HCT116 (cell line): Measurements from ENCODE around the gene GRIK3. TPM values are rescaled to one million over a fixed set of nuclear protein-coding genes. Genes with fewer than 3 reads are reported as not detected.

Source experiments
- ATAC-seq: fragments of 200-7000 bp; cut with Tn5 transposase; 2 replicates; pipeline ENCODE4 v1.9.1; 2020; ENCODE audit warnings: mild to moderate bottlenecking, moderate library complexity
- BruUV-seq: library from RNA; stranded (reverse); fragments of 400-500 nt; replicated peaks from 2 replicates; lab custom pipeline; 2021; lab: Mats Ljungman, UMichigan
- CTCF ChIA-PET: fragments of 300-600 bp; sonication (Branson Sonifier 250); formaldehyde crosslinking; loops from one replicate; lab custom pipeline; 2021; ENCODE audit warnings: antibody characterized with exemption; lab: Charles Lee
- POLR2A ChIA-PET: fragments of 300-600, 350-600 bp; sonication (Branson Sonifier 250); formaldehyde crosslinking; loops from one replicate; lab custom pipeline; 2021; ENCODE audit warnings: antibody characterized with exemption; lab: Charles Lee
- RAD21 ChIA-PET, 2 experiments: fragments of 300-600 bp; sonication (Branson Sonifier 250); formaldehyde crosslinking; loops; one replicate each; lab custom pipeline; 2023; ENCODE audit warnings: low total read pairs in 2 of 2; ENCODE audit not compliant: uncharacterized antibody in 2 of 2, unreplicated experiment in 2 of 2, low non-redundant PET in 1 of 2; lab: Charles Lee
- DNase-seq: peaks from one replicate; pipeline ENCODE4 v3.0.0-alpha.2; 2010; ENCODE audit warnings: low read depth, low spot score
- H2AFZ ChIP-seq: fragments of 200-600 bp; shearing (Covaris generic), sonication (generic); 2 replicates; pipeline ENCODE4 v1.6.1; 2017; ENCODE audit warnings: low read depth, mixed run types, mixed read lengths, antibody characterized with exemption, low read length; ENCODE audit not compliant: poor library complexity, severe bottlenecking
- H3K27ac ChIP-seq: 2 replicates; pipeline ENCODE4 v1.5.1; 2012; ENCODE audit warnings: low read depth, low read length
- H3K27me3 ChIP-seq: fragments of 200-600 bp; sonication (generic); 2 replicates; pipeline ENCODE4 v1.6.1; 2016; ENCODE audit warnings: mixed run types, low read length, mixed read lengths; ENCODE audit not compliant: insufficient read depth
- H3K36me3 ChIP-seq, 2 experiments: fragments of 200-500 bp in 1 of 2; fragments of 200-600 bp in 1 of 2; sonication (Bioruptor generic) in 1 of 2; sonication (generic) in 1 of 2; 2 replicates each; pipeline versions ENCODE4 v1.5.1 to v1.6.1; 2014 to 2016; ENCODE audit warnings: low read length in 2 of 2, inconsistent platforms in 1 of 2, mixed read lengths in 1 of 2, mixed run types in 1 of 2; ENCODE audit not compliant: insufficient read depth in 2 of 2, control insufficient read depth in 1 of 2
- H3K4me1 ChIP-seq, 2 experiments: fragments of 200-600 bp in 1 of 2; sonication (generic) in 1 of 2; 2 replicates each; pipeline versions ENCODE4 v1.5.1 to v1.6.1; 2012 to 2017; ENCODE audit warnings: low read length in 2 of 2, inconsistent platforms in 1 of 2, mild to moderate bottlenecking in 1 of 2, mixed read lengths in 1 of 2, mixed run types in 1 of 2, moderate library complexity in 1 of 2; ENCODE audit not compliant: insufficient read depth in 2 of 2, control insufficient read depth in 1 of 2
- H3K4me2 ChIP-seq: fragments of 200-600 bp; sonication (generic); 2 replicates; pipeline ENCODE4 v1.6.1; 2017; ENCODE audit warnings: mixed run types, low read length, mixed read lengths
- H3K4me3 ChIP-seq, 2 experiments: fragments of 200-600 bp in 1 of 2; sonication (generic) in 1 of 2; replicated peaks in 1 of 2; 2 replicates each; pipeline ENCODE4 v1.5.1; 2011 to 2016; ENCODE audit warnings: low read length in 2 of 2, control low read depth in 1 of 2, low read depth in 1 of 2, mild to moderate bottlenecking in 1 of 2, mixed read lengths in 1 of 2, mixed run types in 1 of 2
- H3K79me2 ChIP-seq: fragments of 200-600 bp; sonication (generic); 2 replicates; pipeline ENCODE4 v1.6.1; 2017; ENCODE audit warnings: mild to moderate bottlenecking, mixed run types, low read length, moderate library complexity, mixed read lengths; ENCODE audit not compliant: insufficient read depth
- H3K9ac ChIP-seq: fragments of 200-600 bp; sonication (generic); 2 replicates; pipeline ENCODE4 v1.6.1; 2016; ENCODE audit warnings: low read length, mixed read lengths
- H3K9me2 ChIP-seq: fragments of 200-600 bp; sonication (generic), shearing (Covaris generic); 2 replicates; pipeline ENCODE4 v1.6.1; 2017; ENCODE audit warnings: mixed run types, mild to moderate bottlenecking, moderate library complexity; ENCODE audit not compliant: insufficient read depth
- H3K9me3 ChIP-seq, 2 experiments: fragments of 200-500 bp in 1 of 2; fragments of 200-600 bp in 1 of 2; sonication (Bioruptor generic) in 1 of 2; sonication (generic) in 1 of 2; 2 replicates each; pipeline ENCODE4 v1.6.1; 2014 to 2017; ENCODE audit warnings: low read length in 2 of 2, mixed read lengths in 2 of 2, inconsistent platforms in 1 of 2, low read depth in 1 of 2, mild to moderate bottlenecking in 1 of 2, mixed run types in 1 of 2, moderate library complexity in 1 of 2; ENCODE audit not compliant: control insufficient read depth in 1 of 2, insufficient read depth in 1 of 2
- H4K20me1 ChIP-seq: fragments of 200-600 bp; sonication (generic), shearing (Covaris generic); 2 replicates; pipeline ENCODE4 v1.6.1; 2017; ENCODE audit warnings: mixed run types, mild to moderate bottlenecking, moderate library complexity; ENCODE audit not compliant: insufficient read depth
- CBX3 ChIP-seq: IDR thresholded peaks from 2 replicates; pipeline ENCODE4 v1.6.1; 2012; ENCODE audit warnings: low read depth
- CEBPB ChIP-seq: IDR thresholded peaks from 2 replicates; pipeline ENCODE4 v1.6.1; 2012; ENCODE audit warnings: low read depth
- EGR1 ChIP-seq: IDR thresholded peaks from 2 replicates; pipeline ENCODE4 v1.6.1; 2012; ENCODE audit warnings: low read depth
- ELF1 ChIP-seq: IDR thresholded peaks from 2 replicates; pipeline ENCODE4 v1.6.1; 2012; ENCODE audit warnings: low read depth, borderline replicate concordance
- EZH2 ChIP-seq: fragments of 200-600 bp; sonication (generic); IDR thresholded peaks from 2 replicates; pipeline ENCODE4 v1.6.1; 2017; ENCODE audit warnings: antibody characterized with exemption, mixed run types
- FOSL1 ChIP-seq: IDR thresholded peaks from 2 replicates; pipeline ENCODE4 v1.6.1; 2012; ENCODE audit warnings: low read depth
- JUND ChIP-seq: IDR thresholded peaks from 2 replicates; pipeline ENCODE4 v1.6.1; 2012
- MAX ChIP-seq: IDR thresholded peaks from 2 replicates; pipeline ENCODE4 v1.6.1; 2012
- POLR2A ChIP-seq: IDR thresholded peaks from 2 replicates; pipeline ENCODE4 v1.7.0; 2011; ENCODE audit warnings: borderline replicate concordance; ENCODE audit not compliant: insufficient read depth, insufficient read length; ENCODE audit errors: extremely low read depth
- POLR2AphosphoS5 ChIP-seq: IDR thresholded peaks from 2 replicates; pipeline ENCODE4 v1.6.1; 2011; ENCODE audit warnings: mild to moderate bottlenecking, low read depth, low read length, moderate library complexity
- REST ChIP-seq: IDR thresholded peaks from 2 replicates; pipeline ENCODE4 v1.6.1; 2012; ENCODE audit warnings: low read depth
- SIN3A ChIP-seq: IDR thresholded peaks from 2 replicates; pipeline ENCODE4 v1.6.1; 2012; ENCODE audit warnings: low read depth
- SP1 ChIP-seq: IDR thresholded peaks from 2 replicates; pipeline ENCODE4 v1.6.1; 2012; ENCODE audit warnings: low read depth
- TCF7L2 ChIP-seq: IDR thresholded peaks from 2 replicates; pipeline ENCODE4 v1.7.0; 2011; ENCODE audit warnings: borderline replicate concordance, inconsistent platforms; ENCODE audit not compliant: insufficient read depth, insufficient read length; ENCODE audit errors: extremely low read depth
- YY1 ChIP-seq: IDR thresholded peaks from 2 replicates; pipeline ENCODE4 v1.6.1; 2011; ENCODE audit warnings: low read length, low read depth, moderate library complexity, mild to moderate bottlenecking; ENCODE audit not compliant: insufficient replicate concordance; ENCODE audit errors: extremely low read depth
- ZFX ChIP-seq: fragments of 450-650 bp; IDR thresholded peaks from 2 replicates; pipeline ENCODE4 v1.6.1; 2017
- ZNF274 ChIP-seq: fragments of 200-500 bp; sonication (Bioruptor generic); IDR thresholded peaks from 2 replicates; pipeline ENCODE4 v1.6.1; 2014; ENCODE audit warnings: mild to moderate bottlenecking, low read depth, low read length, inconsistent platforms
- intact Hi-C: fragments of 100-400 bp; cut with micrococcal nuclease; formaldehyde crosslinking; loops from 2 replicates; pipeline ENCODE4 v1.10.0; 2022
- total RNA-seq: library from RNA; stranded (reverse); gene quantifications from one replicate; pipeline ENCODE4 v1.2.1, GENCODE V29; 2021; ENCODE audit not compliant: unreplicated experiment
- TF ChIP-seq, protein P1 (sequence below), 3 experiments: fragments of 200-600 bp in 1 of 3; sonication (generic) in 1 of 3; IDR thresholded peaks in 2 of 3; conservative IDR thresholded peaks in 1 of 3; 2 replicates each; pipeline ENCODE4 v1.5.1; 2012 to 2017; ENCODE audit warnings: low read depth in 2 of 3, low read length in 2 of 3, antibody characterized with exemption in 1 of 3, borderline replicate concordance in 1 of 3, control low read depth in 1 of 3, mild to moderate bottlenecking in 1 of 3, mixed read lengths in 1 of 3, mixed run types in 1 of 3, moderate library complexity in 1 of 3; ENCODE audit not compliant: insufficient read depth in 1 of 3
- TF ChIP-seq, protein P2 (sequence below): IDR thresholded peaks from 2 replicates; pipeline ENCODE4 v1.6.1; 2011; ENCODE audit warnings: mild to moderate bottlenecking, low read length, moderate library complexity; ENCODE audit not compliant: insufficient replicate concordance; ENCODE audit errors: extremely low read depth
- TF ChIP-seq, protein P3 (sequence below): IDR thresholded peaks from 2 replicates; pipeline ENCODE4 v1.6.1; 2012

The GRIK3 gene
- total RNA-seq, 1 experiment from 2014 or later = not detected

- H3K79me2 ChIP-seq = no peaks in the 10 kb centered on the region
- TF ChIP-seq FOSL1 = no peak
- TF ChIP-seq MAX = no peak
- TF ChIP-seq POLR2AphosphoS5 = no peak
- TF ChIP-seq CBX3 = no peak
- no peak for TF ChIP-seq CEBPB
- TF ChIP-seq EGR1 = no peak
- no peak for TF ChIP-seq POLR2A
- TF ChIP-seq YY1 = no peak
- TF ChIP-seq ZNF274 = no peak
- TF ChIP-seq, protein P1, sequence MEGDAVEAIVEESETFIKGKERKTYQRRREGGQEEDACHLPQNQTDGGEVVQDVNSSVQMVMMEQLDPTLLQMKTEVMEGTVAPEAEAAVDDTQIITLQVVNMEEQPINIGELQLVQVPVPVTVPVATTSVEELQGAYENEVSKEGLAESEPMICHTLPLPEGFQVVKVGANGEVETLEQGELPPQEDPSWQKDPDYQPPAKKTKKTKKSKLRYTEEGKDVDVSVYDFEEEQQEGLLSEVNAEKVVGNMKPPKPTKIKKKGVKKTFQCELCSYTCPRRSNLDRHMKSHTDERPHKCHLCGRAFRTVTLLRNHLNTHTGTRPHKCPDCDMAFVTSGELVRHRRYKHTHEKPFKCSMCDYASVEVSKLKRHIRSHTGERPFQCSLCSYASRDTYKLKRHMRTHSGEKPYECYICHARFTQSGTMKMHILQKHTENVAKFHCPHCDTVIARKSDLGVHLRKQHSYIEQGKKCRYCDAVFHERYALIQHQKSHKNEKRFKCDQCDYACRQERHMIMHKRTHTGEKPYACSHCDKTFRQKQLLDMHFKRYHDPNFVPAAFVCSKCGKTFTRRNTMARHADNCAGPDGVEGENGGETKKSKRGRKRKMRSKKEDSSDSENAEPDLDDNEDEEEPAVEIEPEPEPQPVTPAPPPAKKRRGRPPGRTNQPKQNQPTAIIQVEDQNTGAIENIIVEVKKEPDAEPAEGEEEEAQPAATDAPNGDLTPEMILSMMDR (IDR thresholded peaks at IDR 0.05 in 2 of 3, conservative IDR thresholded peaks at IDR 0.05 in 1 of 3; ENCODE audit: borderline replicate concordance in 1 of 3, insufficient read depth in 1 of 3, low read depth in 2 of 3, low read length in 2 of 3) = no peak
- TF ChIP-seq JUND = no peak
- no peak for TF ChIP-seq ZFX
- TF ChIP-seq REST = no peak
- no peak for TF ChIP-seq EZH2
- TF ChIP-seq TCF7L2 = no peak
- TF ChIP-seq ELF1 = no peak
- TF ChIP-seq, protein P2, sequence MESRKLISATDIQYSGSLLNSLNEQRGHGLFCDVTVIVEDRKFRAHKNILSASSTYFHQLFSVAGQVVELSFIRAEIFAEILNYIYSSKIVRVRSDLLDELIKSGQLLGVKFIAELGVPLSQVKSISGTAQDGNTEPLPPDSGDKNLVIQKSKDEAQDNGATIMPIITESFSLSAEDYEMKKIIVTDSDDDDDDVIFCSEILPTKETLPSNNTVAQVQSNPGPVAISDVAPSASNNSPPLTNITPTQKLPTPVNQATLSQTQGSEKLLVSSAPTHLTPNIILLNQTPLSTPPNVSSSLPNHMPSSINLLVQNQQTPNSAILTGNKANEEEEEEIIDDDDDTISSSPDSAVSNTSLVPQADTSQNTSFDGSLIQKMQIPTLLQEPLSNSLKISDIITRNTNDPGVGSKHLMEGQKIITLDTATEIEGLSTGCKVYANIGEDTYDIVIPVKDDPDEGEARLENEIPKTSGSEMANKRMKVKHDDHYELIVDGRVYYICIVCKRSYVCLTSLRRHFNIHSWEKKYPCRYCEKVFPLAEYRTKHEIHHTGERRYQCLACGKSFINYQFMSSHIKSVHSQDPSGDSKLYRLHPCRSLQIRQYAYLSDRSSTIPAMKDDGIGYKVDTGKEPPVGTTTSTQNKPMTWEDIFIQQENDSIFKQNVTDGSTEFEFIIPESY = no peak
- no peak for TF ChIP-seq SP1
- TF ChIP-seq, protein P3, sequence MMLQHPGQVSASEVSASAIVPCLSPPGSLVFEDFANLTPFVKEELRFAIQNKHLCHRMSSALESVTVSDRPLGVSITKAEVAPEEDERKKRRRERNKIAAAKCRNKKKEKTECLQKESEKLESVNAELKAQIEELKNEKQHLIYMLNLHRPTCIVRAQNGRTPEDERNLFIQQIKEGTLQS = no peak
- no peak for TF ChIP-seq SIN3A
- no peak overlapping the region for H3K4me2 ChIP-seq
- RAD21 ChIA-PET = no interaction called here
- no peaks in the 10 kb centered on the region for H3K4me1 ChIP-seq
- no TSS peak for BruUV-seq
- H3K36me3 ChIP-seq = no peaks in the 10 kb centered on the region
- CTCF ChIA-PET = no interaction called here
- DNase-seq (no peak), ATAC-seq (no peak)
- H3K9me3 ChIP-seq = no peaks in the 10 kb centered on the region
- no peak overlapping the region for H3K27ac ChIP-seq
- H4K20me1 ChIP-seq = no peaks in the 10 kb centered on the region
- no peak overlapping the region for H3K4me3 ChIP-seq
- POLR2A ChIA-PET = no interaction called here
- H3K9me2 ChIP-seq = no peaks in the 10 kb centered on the region
- H3K9ac ChIP-seq = no peak overlapping the region
- intact Hi-C loops = no loop called here
- H2AFZ ChIP-seq = no peak overlapping the region
- peaks cover 55% of the 10 kb centered on the region for H3K27me3 ChIP-seq
Measured at GRCh38 chr1:36835017-36835695, 199.2 kb downstream of the GRIK3 start.
